ENCODE results near the gene PODXL2. TPM values are rescaled to one million over a fixed set of nuclear protein-coding genes. Genes with fewer than 3 reads are reported as not detected.

PODXL2 gene
- total RNA-seq, 4 donors from 2014 or later, result 9.7 to 18.9 (median 15.9) TPM

DNA sequence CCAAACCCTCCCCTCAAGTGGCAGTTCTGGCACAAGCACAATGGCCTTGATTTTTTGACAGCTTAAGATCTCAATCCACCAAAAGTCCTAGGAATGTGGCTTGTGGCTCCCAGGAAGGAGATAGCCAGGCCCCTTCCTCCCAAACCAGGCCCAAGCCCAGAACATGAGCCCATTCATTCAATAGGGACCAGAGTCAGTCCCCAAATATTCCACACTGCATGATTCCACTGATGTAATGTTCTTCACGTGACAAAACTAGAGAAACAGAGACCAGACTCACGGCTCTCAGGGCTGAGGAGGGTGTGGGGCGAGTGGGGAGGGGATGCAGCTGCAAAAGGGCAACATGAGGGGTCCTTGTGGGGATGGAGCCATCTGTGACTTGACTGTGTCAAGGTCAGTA is 69.3 kb downstream of the PODXL2 start:
- intact Hi-C loops (cut with DNase I; ENCODE audit: low total_unique reads) (no loop called here), in situ Hi-C loops (cut with MboI; ENCODE audit: low pct_ligation_motif_present in 1 of 4, low pct_unique_long_range_greater_than_20kb in 1 of 4, low sequenced_read_pairs in 3 of 4) (loop anchor here in 1 of 4 donors (25.0 kb wide), 1 partner anchor 139 kb away; no protein-coding TSS in a partner anchor)
- Histone ChIP-seq H3K4me1 (peaks cover 20 to 30% (median 26%) of the 10 kb centered on the region in 4 donors), H3K36me3 (peaks cover 0 to 1% (median 0%) of the 10 kb centered on the region in 4 donors), H3K9me3 (no peaks in the 10 kb centered on the region), H3K4me3 (no peak overlapping the region), H3K27me3 (no peaks in the 10 kb centered on the region), H3K27ac (peak overlapping the region; percentile 84 to 92 (median 90))
- DNase-seq, result no peak
- TF ChIP-seq EP300 (IDR thresholded peaks at IDR 0.05; ENCODE audit: low read depth), result no peak
- TF ChIP-seq CTCF (IDR thresholded peaks at IDR 0.05), result no peak
- TF ChIP-seq POLR2A (IDR thresholded peaks at IDR 0.05), result no peak
- no peak for TF ChIP-seq POLR2AphosphoS5 (IDR thresholded peaks at IDR 0.05)
- WGBS, 2 donors (ENCODE audit: low coverage in 1 of 2), result 67 to 77% methylated on average over 3 of the region's 3 CpGs

DNA sequence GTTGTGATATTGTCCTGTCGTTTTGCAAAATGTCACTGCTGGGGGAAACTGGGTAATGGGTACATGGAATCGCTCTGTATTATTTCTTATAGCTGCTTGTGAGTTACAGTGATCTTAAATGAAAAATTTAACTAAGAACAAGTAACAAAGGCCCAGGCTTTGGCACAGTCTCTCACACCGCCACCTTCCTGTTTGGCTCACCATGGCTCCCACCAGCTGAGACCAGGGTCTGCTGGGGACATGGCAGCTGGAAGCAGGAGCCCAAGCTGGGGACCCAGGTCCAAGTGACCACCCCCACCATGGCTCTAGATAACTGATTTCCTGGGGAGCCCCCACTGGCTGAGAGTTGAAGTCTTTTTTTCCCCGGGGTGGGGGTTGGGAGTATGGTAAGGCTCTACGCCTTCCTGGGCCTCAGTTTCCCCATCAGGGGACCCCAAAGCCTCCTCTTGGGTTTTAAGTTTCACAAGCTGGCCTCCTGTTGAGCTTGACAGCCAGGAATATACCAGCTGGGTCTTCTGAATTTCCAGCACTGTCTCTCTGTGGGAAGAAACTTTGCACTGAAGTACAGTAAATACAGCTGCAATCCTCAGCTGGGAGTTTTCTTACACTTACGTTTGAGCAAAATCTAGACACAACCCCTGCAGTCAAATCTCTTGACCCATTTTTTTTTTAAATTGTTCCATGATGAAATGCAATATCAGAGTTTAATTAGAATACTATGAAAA is 69.9 kb downstream of the PODXL2 start:
- intact Hi-C loops (cut with DNase I; ENCODE audit: low total_unique reads), result no loop called here

DNA sequence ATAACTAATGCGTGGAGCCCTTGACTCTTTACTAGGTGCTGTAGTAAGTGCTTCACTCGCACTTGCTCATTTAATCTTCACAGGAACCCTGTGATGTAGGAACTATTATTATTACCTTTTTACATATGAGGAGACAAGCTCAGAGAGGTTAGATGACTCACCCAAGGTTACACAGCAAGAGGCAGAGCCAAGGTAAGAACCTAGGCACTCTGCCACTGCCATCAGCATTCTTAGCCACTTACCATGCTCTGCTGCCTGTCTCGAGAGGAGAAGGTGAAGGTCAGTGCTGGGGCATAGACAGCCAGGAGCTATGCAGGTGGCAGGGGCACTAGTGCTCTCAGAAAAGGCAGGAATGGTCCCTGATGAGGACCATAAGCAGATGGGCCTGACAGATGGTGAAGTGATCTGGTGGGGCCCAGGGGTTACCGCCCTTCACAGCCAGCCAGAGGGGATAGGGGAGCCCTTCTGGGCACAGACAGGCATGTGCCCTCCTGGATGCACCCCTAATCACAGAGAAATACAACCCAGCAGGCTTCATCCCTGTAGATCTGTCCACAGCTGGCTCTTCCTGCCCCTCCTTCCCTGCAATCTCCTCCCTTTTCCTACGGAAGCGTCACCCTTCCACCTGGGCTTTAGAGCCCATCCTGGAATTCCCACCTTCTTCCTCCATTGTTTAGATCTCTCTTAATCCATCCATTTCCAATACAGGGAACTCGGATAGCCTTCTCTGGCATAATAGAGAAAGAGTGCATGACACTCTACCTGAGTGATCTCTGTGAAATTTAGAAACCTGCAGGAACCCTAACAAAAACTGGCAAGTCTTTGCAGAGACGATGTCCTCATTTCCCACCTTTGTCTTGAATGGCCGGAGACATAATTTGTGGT is 70.7 kb downstream of the PODXL2 start:
- DNase-seq, result no peak
- no peaks in the 10 kb centered on the region for H3K36me3 ChIP-seq
- in situ Hi-C loops (cut with MboI; ENCODE audit: low pct_ligation_motif_present in 1 of 4, low pct_unique_long_range_greater_than_20kb in 1 of 4, low sequenced_read_pairs in 3 of 4), result loop anchor here in 1 of 4 donors (25.0 kb wide), 1 partner anchor 138 kb away; no protein-coding TSS in a partner anchor

More for the DNA sequence above, 69.9 kb downstream of the PODXL2 start:
- no peak for TF ChIP-seq POLR2AphosphoS5 (IDR thresholded peaks at IDR 0.05)
- no peak for TF ChIP-seq CTCF (IDR thresholded peaks at IDR 0.05)
- TF ChIP-seq EP300 (IDR thresholded peaks at IDR 0.05; ENCODE audit: low read depth), result no peak
- TF ChIP-seq POLR2A (IDR thresholded peaks at IDR 0.05), result no peak
- DNase-seq, result no peak
- Histone ChIP-seq H3K4me3 (no peak overlapping the region), H3K9me3 (no peaks in the 10 kb centered on the region), H3K27ac (peak overlapping the region; percentile 84 to 92 (median 90)), H3K27me3 (no peaks in the 10 kb centered on the region), H3K36me3 (no peaks in the 10 kb centered on the region), H3K4me1 (peaks cover 20 to 30% (median 26%) of the 10 kb centered on the region in 4 donors)
- WGBS, 2 donors (ENCODE audit: low coverage in 1 of 2), result 73 to 82% methylated on average over 2 to 6 of the region's 6 CpGs
- in situ Hi-C loops (cut with MboI; ENCODE audit: low pct_ligation_motif_present in 1 of 4, low pct_unique_long_range_greater_than_20kb in 1 of 4, low sequenced_read_pairs in 3 of 4), result loop anchor here in 1 of 4 donors (25.0 kb wide), 1 partner anchor 138 kb away; no protein-coding TSS in a partner anchor

More for the DNA sequence above, 70.7 kb downstream of the PODXL2 start:
- TF ChIP-seq POLR2A (IDR thresholded peaks at IDR 0.05) (no peak), EP300 (IDR thresholded peaks at IDR 0.05; ENCODE audit: low read depth) (no peak), POLR2AphosphoS5 (IDR thresholded peaks at IDR 0.05) (no peak), CTCF (IDR thresholded peaks at IDR 0.05) (no peak)
- no peaks in the 10 kb centered on the region for H3K9me3 ChIP-seq
- H3K27ac ChIP-seq, result peak overlapping the region; percentile 84 to 92 (median 90)
- intact Hi-C loops (cut with DNase I; ENCODE audit: low total_unique reads), result no loop called here
- H3K4me1 ChIP-seq, result peaks cover 20 to 30% (median 26%) of the 10 kb centered on the region in 4 donors
- 80% methylated on average over 5 to 9 of the region's 9 CpGs for WGBS, 2 donors (ENCODE audit: low coverage in 1 of 2)
- H3K27me3 ChIP-seq, result no peaks in the 10 kb centered on the region
- no peak overlapping the region for H3K4me3 ChIP-seq

All from transverse colon (tissue), 4 donors.